ENCODE data around the gene ZNF628. TPM values are rescaled to one million over a fixed set of nuclear protein-coding genes. Genes with fewer than 3 reads are reported as not detected.

Gene ZNF628
- total and polyA plus RNA-seq, 10 donors: 1.4 to 13.6 (median 7.9) TPM

DNA sequence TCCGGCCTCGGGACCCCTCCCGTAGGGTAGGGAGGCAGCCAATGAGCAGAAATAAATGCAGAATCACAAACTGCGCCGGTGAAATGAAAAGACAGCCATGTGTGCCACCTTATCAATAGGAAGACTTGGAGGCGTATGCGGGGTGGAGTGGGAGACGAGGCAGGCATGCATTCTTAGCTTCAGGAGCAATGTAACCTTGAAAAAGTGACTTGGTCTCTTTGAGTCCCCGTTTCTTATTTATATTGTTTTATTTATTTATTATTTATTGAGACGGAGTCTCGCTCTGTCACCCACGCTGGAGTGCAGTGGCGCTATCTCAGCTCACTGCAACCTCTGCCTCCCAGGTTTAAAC is 27.8 kb downstream of the ZNF628 start:
- Histone ChIP-seq H3K4me3 (peak overlapping the region in 7 of 8 donors; percentile 40 to 72 (median 49)), H3K4me1 (peaks cover 4 to 17% (median 15%) of the 10 kb centered on the region in 6 donors), H3K27me3 (replicated peaks in 1 of 7) (no peaks in the 10 kb centered on the region), H3K9me3 (no peaks in the 10 kb centered on the region), H3K36me3 (peaks cover 0 to 25% (median 0%) of the 10 kb centered on the region in 6 donors), H3K27ac (peak overlapping the region; percentile 66 to 93 (median 86))
- 33 to 39% (median 34%) methylated on average over 13 of the region's 13 CpGs for WGBS, 5 donors
- no peak for TF ChIP-seq POLR2A (IDR thresholded peaks at IDR 0.05)
- TF ChIP-seq, protein P1, sequence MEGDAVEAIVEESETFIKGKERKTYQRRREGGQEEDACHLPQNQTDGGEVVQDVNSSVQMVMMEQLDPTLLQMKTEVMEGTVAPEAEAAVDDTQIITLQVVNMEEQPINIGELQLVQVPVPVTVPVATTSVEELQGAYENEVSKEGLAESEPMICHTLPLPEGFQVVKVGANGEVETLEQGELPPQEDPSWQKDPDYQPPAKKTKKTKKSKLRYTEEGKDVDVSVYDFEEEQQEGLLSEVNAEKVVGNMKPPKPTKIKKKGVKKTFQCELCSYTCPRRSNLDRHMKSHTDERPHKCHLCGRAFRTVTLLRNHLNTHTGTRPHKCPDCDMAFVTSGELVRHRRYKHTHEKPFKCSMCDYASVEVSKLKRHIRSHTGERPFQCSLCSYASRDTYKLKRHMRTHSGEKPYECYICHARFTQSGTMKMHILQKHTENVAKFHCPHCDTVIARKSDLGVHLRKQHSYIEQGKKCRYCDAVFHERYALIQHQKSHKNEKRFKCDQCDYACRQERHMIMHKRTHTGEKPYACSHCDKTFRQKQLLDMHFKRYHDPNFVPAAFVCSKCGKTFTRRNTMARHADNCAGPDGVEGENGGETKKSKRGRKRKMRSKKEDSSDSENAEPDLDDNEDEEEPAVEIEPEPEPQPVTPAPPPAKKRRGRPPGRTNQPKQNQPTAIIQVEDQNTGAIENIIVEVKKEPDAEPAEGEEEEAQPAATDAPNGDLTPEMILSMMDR (IDR thresholded peaks at IDR 0.05 in 8 of 11, conservative IDR thresholded peaks at IDR 0.05 in 3 of 11): peak in 3 of 11 experiments; percentile 24 to 31 (median 25)
- intact Hi-C loops (cut with DNase I; ENCODE audit: low total_unique reads): loop anchor here (2.0 to 10.0 kb wide), 2 partner anchors 37 to 359 kb away; partner anchors contain the start of gene TNNT1
- DNase-seq: no peak

DNA sequence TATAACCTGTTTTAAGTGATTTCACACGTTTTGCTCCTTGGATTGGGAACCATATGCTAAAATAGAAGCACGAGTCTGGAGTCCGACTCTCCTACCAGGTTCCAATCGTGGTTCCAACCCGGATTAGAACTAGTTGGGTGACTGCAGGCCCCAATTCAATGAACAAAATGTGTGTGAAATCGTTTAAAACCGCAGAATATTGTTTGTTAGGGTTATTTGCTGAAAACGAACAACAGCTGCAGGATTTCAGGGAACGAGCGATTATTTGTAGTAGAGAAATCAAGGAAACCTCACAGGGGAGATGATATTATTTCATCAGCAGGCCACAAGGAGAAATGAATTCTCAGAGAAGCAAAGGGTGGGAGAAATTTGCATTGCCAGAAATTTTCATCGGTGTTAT is 28.6 kb downstream of the ZNF628 start:
- WGBS, 5 donors: 84 to 87% (median 85%) methylated on average over 11 of the region's 11 CpGs
- intact Hi-C loops (cut with DNase I; ENCODE audit: low total_unique reads): loop anchor here (2.0 to 10.0 kb wide), 2 partner anchors 38 to 360 kb away; partner anchors contain the start of gene TNNT1
- peaks cover 0 to 20% (median 0%) of the 10 kb centered on the region in 6 donors for H3K36me3 ChIP-seq

DNA sequence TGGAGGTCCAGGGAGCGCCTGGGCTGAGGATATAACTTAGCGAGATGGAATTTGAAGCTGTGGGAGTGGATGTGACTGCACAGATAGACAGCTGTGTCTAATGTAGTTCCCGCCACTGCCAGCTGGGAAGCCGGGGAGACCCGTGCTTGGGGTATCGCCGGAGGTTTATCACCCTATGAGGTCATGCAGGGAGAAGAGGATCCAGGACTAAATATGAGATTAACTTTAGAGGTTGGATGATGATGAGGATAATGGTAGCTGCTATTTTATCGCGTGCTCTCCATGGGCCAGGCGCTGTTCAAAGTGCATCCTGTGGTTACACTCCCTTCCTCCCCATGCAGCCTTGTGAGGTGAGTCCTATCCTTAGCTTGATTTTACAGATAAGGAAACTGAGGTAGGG is 31.7 kb downstream of the ZNF628 start:
- Histone ChIP-seq H3K4me1 (peaks cover 4 to 20% (median 14%) of the 10 kb centered on the region in 6 donors), H3K27ac (no peak overlapping the region), H3K4me3 (no peak overlapping the region), H3K9me3 (no peaks in the 10 kb centered on the region), H3K36me3 (peaks cover 0 to 2% (median 0%) of the 10 kb centered on the region in 6 donors), H3K27me3 (replicated peaks in 1 of 7) (peaks cover 0 to 10% (median 0%) of the 10 kb centered on the region in 7 donors)
- no peak for TF ChIP-seq POLR2A (IDR thresholded peaks at IDR 0.05)
- TF ChIP-seq, protein P1 (IDR thresholded peaks at IDR 0.05 in 8 of 11, conservative IDR thresholded peaks at IDR 0.05 in 3 of 11): no peak
- no peak for TF ChIP-seq POLR2AphosphoS5 (IDR thresholded peaks at IDR 0.05)
- intact Hi-C loops (cut with DNase I; ENCODE audit: low total_unique reads): loop anchor here (10.0 kb wide), 1 partner anchor 363 kb away; the partner anchor contains the start of gene TNNT1
- no peak for DNase-seq
- 70 to 83% (median 76%) methylated on average over 10 of the region's 10 CpGs for WGBS, 5 donors

More for the DNA sequence above, 28.6 kb downstream of the ZNF628 start:
- H3K27me3 ChIP-seq (replicated peaks in 1 of 7): no peaks in the 10 kb centered on the region
- H3K9me3 ChIP-seq: no peaks in the 10 kb centered on the region
- no peak for TF ChIP-seq POLR2AphosphoS5 (IDR thresholded peaks at IDR 0.05)
- TF ChIP-seq, protein P1 (IDR thresholded peaks at IDR 0.05 in 8 of 11, conservative IDR thresholded peaks at IDR 0.05 in 3 of 11): no peak
- no peak for TF ChIP-seq POLR2A (IDR thresholded peaks at IDR 0.05)
- peaks cover 4 to 19% (median 15%) of the 10 kb centered on the region in 6 donors for H3K4me1 ChIP-seq
- H3K4me3 ChIP-seq: no peak overlapping the region
- DNase-seq: no peak
- H3K27ac ChIP-seq: no peak overlapping the region

- Histone ChIP-seq H3K4me1 (peaks cover 0 to 13% (median 11%) of the 10 kb centered on the region in 6 donors), H3K27ac (peak overlapping the region; percentile 71 to 88 (median 82)), H3K4me3 (peak overlapping the region in 7 of 8 donors; percentile 25 to 63 (median 37)), H3K36me3 (peaks cover 0 to 11% (median 0%) of the 10 kb centered on the region in 6 donors), H3K27me3 (replicated peaks in 1 of 7) (peaks cover 0 to 27% (median 0%) of the 10 kb centered on the region in 7 donors), H3K9me3 (no peaks in the 10 kb centered on the region)
- intact Hi-C loops (cut with DNase I; ENCODE audit: low total_unique reads): loop anchor here (2.0 kb wide), 1 partner anchor 116 kb away; no protein-coding TSS in a partner anchor
- DNase-seq: peak; percentile 96
- WGBS, 5 donors: 8 to 15% (median 9%) methylated on average over 37 to 61 of the region's 61 CpGs
- TF ChIP-seq POLR2AphosphoS5 (IDR thresholded peaks at IDR 0.05) (peak; percentile 57 to 83 (median 78)), POLR2A (IDR thresholded peaks at IDR 0.05) (no peak)
- TF ChIP-seq, protein P1 (IDR thresholded peaks at IDR 0.05 in 8 of 11, conservative IDR thresholded peaks at IDR 0.05 in 3 of 11): peak; percentile 67 to 98 (median 87)
These were observed 40.6 kb downstream of the ZNF628 start for GRCh38 chr19:55516878-55517620.

Data from spleen (tissue), 11 donors.